CD4-positive, alpha-beta T cell treated with Interleukin-15 for 4 hours (primary cell): ENCODE measurements around the gene QPCTL.
A peak's percentile ranks its signal among the peaks of the same experiment; 100 is the strongest.
"Not testable (repeated sequence)": the region's sequence is repeated elsewhere in the genome, so short reads cannot be mapped to it uniquely, and the experiment has no call there.

Experiments
- DNase-seq: peaks from one replicate; pipeline ENCODE4 v3.0.0-alpha.2; 2020; ENCODE audit warnings: low spot score

QPCTL gene

DNA sequence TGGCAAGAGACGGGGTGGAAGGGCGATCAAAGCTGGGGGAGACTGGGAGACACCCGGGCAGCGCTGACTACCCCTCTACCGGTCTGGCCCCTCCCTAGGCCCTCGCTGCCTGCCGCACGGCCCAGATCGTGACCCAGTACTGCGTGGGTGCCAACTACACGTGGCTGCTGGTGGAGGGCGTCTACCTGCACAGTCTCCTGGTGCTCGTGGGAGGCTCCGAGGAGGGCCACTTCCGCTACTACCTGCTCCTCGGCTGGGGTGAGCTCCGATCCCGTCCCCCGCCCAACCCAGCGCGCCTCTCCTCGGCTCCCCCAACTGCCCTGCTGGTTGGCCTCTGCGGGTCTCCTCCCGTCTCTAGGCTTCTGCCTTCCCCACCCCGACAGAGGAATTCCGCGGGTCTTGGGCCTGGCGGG is 15.6 kb upstream of the QPCTL start:
- DNase-seq = peak; percentile 26

DNA sequence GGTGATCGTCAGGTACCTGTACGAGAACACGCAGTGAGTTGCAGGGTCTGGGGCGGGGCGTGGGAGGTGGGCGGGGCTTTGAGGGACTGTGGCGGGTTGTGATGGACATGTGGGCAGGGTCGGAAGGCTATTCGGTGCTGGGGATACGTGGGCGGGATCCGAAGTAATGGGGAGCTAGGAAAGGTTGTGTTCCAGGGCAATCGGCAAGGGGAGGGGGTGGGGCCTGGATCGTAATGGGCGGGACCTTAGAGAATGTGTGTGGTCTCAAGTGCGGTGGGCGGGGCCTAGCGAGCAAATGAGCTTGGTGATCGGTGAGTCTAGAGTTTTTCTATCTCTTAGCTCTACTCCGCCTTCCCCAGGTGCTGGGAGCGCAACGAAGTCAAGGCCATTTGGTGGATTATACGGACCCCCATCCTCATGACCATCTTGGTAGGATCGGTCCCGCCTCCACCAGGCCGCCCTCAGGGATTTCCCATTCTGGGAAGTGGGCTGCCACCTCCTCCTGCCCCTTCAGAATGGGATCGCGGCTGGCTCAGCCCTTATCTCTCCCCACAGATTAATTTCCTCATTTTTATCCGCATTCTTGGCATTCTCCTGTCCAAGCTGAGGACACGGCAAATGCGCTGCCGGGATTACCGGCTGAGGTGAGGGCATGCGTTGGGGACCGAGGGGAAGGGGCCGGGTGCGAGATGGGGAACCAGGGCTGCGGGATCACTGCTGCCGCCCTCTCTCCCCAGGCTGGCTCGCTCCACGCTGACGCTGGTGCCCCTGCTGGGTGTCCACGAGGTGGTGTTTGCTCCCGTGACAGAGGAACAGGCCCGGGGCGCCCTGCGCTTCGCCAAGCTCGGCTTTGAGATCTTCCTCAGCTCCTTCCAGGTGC is 14.9 kb upstream of the QPCTL start:
- DNase-seq = peak; percentile 79

DNA sequence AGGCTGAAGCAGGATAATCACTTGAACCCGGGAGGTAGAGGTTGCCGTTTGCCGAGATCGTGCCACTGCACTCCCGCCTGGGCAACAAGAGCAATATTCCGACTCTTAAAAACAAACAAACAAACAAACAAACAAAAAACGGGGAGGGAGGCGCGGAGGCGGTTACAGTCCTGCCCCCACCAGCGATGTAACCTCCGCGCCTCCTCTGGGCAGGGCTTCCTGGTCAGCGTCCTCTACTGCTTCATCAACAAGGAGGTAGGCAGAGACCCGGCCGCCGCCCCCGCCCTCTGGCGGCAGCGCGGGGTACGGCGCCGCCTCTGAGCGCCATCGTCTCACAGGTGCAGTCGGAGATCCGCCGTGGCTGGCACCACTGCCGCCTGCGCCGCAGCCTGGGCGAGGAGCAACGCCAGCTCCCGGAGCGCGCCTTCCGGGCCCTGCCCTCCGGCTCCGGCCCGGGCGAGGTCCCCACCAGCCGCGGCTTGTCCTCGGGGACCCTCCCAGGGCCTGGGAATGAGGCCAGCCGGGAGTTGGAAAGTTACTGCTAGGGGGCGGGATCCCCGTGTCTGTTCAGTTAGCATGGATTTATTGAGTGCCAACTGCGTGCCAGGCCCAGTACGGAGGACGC is 11.0 kb upstream of the QPCTL start:
- DNase-seq = peak; percentile 89

DNA sequence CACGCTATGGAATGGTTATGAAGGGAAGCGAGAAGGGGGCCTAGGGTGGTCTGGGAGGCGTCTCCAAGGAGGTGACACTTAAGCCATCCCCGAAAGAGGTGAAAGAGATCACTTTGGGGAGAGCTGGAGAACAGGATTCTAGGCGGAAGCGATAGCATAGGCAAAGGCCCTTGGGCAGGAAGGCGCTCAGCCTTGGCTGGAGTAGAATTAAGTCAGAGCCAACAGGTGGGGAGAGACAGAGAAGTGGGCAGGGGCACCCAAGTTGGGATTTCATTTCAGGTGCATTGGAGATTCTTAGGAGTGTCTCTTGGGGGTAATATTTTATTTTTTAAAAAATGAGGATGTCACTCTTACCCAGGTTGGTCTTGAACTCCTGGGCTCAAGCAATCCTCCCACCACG is 10.3 kb upstream of the QPCTL start:
- DNase-seq = no peak

DNA sequence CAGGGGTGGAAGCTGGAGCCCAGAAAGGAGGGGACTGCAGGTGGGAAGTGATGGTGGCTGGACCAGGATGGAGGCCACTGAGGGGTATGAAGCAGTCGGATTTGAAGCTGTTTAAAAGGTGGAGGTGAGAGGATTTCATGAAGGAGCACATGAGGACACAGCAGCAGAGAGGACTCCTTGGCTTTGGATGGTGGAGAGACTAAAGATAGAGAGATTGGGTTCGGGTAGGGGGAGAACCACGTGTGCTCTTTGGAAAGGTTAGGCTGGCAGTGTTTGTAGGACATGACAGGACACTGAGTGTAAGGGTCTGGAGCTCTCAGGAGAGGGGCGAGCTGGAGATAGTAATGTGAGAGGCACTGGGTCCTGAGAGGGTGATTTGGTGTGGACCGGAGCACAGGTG is 9.6 kb upstream of the QPCTL start:
- no peak for DNase-seq

DNA sequence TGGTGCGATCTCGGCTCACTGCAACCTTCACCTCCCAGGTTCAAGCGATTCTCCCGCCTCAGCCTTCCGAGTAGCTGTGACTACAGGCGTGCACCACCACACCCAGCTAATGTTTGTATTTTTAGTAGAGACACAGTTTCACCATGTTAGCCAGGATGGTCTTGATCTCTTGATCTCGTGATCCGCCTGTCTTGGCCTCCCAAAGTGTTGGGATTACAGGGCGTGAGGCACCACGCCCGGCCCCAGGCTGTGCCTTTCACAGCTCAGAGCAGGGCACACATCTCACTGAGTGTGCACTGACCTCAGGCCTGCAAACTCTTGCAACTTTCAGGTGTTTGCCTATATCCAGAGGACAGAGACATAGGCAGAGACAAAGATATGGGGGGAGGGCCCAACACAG is 7.4 kb upstream of the QPCTL start:
- not testable (repeated sequence) for DNase-seq

DNA sequence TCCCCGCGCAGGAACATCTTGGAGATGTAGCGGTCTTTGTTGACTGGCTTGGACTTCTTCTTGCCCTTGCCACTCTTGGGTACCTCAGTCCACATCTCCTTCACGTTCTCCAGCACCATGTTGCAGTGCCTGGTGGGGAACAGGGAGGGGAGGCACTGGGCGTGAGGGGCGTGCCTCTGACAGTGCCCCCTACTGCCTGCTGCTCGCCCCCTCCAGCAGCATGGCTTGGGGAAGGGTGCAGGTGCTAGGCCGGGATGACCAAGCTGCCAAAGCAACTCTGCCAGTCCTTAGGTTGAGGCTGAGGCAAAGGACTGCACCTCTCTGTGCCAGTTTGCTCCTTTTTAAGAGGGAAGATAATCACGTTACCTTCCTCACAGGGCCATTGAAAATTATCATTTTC is 4.9 kb upstream of the QPCTL start:
- DNase-seq = no peak

DNA sequence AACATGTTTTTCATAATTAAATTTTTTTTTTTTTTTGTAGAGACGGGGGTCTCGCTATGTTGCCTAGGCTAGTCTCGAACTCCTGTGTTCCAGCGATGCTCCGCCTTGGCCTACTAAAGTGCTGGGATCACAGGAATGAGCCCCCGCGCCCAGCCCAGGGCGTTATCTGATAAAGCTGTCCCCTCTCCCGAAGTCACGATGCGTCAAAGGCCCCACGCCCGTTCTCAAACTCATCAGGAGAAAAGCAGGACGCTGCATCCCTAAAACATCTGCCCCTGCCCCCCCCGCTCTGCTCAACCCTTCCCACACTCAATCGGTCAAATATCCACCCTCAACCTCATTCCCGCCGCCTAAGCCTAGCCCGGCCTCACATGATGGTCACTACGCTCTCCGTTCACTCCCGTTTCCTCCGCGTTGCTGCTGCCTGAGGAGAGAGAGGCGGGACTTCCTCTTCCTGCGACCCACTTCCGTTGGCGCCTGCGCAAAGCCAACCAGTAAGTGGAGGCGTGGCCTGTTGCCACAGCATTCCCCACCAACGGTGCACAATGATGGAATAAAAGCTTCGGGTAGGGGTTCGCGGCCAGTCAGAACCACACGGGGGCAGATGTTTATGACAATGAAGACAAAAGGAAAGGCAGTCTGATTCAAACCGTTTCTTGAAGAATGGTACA is 815 bp upstream of the QPCTL start, which contains the start of gene SNRPD2:
Gene SNRPD2 (minus strand): TSS at position 438 of the 671 bp plus-strand sequence. CDS start 65 bp downstream, at position 373.
- peak; percentile 92 for DNase-seq

DNA sequence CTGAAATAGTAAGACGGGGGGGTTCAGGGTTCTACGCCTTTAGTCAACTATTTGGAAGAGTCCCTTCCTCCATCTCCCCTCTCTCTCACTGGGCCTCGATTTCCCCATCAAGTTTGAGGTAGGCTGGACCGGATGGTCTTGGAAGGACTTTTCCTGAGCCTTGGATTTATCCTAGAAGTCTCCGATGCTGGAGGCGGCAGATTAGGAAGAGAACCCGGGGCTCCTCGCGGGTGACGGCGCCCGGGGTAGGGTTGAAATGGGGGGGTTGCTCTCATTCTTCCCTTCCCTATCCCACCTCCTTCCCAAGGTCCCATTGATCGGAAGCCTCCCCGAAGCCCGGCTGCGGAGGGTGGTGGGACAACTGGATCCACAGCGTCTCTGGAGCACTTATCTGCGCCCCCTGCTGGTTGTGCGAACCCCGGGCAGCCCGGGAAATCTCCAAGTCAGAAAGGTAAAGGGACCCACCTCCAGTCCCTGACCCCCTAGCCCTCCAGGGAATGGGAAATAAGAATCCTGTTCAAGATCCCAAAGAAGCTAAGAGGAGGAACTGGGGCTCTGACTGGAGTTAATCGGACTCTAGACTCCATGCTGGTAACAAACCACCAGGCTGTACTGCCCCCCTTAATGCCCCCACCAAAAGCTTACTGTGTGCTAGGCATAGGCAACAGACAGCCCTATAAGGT is 781 bp downstream of the QPCTL start:
- DNase-seq = peak; percentile 67

DNA sequence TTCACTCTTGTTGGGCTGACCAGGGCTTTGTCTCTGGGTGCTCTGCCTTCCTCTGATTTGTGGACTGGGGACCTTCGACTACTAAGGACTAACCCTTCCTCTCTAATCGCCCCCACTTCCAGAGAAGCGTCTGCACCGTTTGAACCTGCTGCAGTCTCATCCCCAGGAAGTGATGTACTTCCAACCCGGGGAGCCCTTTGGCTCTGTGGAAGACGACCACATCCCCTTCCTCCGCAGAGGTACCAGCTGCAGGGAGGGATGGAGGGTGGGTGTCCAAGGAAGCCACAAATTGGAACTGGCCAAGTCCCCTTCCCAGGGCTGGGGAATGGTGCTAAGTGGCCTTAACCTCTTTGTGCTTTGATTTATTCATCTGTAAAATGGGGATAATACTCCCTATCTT is 9.2 kb downstream of the QPCTL start:
- DNase-seq = no peak

DNA sequence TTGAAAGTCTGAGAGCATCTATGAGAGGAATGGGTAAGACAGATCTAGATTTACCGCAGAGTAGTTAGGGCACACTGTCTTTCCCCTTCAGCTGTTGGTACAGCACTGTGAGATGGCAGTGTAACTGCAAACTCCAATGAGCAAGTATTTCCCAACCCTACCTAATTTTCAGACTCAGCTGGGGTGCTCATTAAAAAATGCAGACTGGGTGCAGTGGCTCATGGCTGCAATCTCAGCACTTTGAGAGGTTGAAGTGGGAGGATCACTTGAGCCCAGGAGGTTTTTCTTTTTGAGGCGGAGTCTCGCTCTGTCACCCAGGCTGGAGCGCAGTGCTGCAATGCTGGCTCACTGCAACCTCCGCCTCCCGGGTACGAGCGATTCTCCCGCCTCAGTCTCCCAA is 12.6 kb downstream of the QPCTL start:
- no peak for DNase-seq

DNA sequence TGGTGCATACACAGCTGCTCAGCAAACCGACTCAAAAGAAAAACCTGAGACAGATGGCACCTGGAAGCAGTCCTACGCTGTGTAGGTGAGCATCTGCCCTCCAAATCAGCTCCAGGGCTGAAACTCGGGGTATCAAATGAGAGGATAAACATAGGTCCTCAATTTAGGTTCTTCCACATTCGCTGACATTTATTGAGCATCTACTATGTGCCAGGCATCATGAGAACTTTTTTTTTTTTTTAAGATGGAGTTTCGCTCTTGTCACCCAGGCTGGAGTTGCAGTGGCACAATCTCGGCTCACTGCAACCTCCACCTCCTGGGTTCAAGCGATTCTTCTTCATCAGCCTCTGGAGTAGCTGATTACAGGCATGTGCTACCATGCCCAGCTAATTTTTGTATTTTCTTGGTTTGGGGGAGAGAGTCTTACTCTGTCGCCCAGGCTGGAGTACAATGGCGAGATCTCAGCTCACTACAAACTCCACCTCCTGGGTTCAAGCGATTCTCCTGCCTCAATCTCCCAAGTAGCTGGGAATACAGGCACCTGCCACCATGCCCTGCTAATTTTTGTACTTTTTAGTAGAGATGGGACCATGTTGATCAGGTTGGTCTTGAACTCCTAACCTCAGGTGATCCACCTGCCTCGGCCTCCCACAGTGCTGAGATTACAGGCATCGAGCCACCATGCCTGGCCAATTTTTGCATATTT is 13.4 kb downstream of the QPCTL start:
- DNase-seq = no peak

DNA sequence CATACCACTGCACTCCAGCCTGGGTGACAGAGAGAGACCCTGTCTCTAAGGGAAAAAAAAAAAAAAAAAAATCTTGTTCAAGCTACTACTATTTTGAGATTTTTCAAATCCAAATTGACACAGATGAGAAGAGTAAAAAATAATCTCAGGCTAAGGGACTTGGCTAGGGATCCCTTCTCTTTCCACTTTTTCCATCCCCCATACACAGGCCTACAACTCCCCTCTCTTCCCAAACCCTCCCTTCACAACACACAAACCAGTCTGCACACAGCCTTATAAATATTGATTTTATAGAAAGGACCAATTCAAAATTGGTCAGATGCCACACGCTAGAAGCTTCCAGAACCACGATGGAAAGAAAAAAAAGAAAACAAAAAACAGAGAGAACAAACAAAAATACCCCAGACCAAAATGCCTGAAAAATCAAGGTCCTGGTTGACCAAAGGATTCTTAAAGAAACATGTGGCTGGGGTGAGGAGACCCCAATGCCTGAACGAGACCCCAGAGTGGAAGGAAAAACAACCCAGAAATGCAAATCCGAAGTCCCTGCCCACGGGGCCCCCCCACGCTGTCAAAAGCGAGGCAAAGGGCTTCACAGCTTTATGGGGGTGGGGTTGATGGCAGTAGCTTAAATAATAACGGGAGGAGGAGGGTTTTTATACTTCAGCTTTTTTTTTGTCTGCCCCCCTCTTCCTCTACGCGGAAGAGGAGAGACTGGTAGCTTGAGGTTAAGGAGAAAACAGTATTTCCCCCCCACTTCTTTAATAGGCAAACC is 18.1 kb downstream of the QPCTL start:
- no peak for DNase-seq

DNA sequence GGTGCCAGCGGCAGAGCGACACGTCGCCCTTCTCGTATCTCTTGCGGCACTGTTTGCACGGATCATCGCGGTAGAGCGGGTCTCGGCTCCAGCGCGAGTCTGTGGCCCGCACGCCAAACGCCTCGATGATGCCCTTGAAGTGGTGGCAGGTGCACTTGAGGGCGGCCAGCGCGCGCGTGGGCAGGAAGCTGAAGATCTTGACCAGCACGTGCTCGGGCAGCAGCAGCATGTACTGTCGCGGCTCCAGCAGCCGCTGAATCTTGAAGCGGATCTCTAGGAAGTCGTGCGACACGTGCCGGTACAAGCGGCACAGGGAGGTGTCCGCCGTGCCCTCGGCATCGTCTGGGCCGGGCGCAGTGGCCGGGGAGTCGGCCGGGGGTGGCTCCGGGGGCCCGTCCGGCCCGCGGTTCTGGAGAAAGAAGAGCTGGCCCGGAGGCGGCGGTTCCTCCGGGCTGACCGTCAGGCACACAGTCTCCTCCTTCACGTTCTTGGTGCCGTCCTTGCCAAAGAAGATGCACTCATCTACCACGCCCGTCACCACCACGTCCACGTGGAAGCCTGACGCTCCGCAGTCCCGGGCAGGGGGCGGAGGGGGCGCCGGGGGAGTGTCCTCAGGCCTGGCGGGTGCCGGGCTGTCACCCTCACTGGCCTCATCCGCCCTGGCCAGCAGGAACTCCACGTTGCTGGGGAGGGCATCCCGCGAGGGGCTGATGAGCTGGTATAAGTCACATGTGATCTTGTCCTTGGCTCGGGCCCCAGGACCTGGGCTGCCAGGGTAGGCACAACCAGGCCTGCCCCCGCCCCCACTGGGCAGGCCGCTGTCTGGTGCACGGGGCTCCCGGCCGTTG is 19.6 kb downstream of the QPCTL start:
- no peak for DNase-seq

DNA sequence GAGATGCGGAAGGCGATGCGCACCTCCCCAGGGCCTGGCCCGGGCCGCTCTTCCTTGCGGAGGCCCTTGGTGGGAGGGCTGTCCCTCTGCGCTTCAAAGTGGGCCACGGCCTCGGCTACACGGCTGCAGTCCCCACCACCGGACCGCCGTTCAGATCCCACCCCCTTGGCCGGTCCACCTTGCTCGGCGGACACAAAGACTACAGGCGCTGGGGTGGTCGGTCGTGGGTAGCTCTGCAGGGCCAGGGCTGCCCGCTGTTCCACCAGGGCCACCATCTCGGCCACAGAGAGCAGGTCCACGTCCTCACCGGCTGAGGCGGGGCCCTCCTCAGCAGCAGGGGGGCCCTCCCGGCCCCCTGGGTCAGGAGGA is 20.2 kb downstream of the QPCTL start:
- DNase-seq = no peak

DNA sequence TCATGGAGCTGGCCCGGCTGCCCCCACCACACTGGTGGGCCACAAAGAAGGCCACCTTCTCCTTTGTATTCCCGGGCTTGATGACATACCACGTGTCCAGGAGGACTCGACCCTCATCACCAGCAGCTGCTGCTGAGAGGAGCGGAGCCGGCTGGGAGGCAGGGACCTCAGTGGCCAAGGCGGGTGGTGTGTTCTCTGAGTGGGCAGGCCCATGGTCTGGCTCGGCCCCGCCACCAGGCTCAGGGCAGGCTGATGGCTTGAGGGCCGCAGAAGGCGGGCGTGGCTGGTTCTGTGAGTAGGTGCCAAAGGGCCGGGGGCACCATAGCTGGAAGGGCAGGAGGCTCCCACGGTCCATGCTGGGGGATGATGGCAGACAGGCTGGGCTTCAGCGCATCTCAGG is 20.7 kb downstream of the QPCTL start:
- DNase-seq = no peak

DNA sequence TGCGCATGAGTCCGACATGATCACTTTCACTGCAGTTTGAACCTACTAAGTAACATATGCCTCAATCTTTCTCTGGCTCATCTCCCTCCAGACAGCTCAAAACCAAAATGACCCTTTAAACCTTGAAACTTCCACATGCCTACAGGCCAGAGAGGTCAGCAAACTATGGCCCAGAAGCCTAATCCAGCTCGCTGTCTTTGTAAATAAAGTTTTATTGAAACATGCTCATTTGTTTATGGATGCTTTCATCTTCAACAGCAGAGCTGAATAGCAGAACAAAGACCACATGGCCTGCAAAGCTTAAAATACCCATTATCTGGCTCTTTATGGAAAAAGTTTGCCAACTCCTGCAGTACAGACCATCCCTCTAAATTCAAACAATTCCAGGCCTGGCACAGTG is 22.7 kb downstream of the QPCTL start:
- DNase-seq = no peak

DNA sequence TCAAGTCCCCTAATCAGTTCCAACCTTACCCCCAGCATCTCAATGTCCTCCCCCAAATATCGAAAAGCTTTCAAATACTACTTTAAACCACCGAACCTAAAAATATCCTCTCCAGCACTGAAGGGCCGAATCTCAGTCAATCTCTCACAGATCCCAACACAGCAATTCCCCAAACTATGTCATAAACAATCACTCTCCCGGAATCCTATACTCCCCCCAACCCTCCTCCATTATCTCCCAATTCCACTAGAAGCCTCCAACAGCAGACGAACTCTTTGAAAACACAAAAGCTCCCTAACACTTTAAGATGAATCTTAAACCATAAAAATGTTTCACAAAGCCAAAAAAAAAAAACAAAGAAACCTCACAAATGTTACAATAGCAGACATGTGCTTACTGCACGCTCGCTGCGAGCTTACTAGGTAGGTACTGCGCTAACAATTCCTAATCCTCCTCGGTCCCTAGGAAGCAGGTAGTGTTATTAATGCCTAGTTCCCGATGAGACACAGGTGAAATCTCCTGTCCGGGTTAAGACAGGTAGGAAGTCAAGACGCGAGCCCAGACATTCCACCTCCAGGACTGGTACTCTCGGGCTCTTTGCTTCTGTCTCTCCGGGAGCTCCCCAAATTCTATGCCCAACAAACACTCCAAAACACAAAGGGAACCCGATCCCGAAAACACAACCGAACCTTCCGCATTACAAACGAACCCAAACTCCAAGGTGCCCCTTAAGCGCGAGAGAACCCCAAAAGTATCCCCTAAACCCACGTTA is 24.1 kb downstream of the QPCTL start:
- DNase-seq = peak; percentile 7
